GM21381 (cell line): ENCODE results near the gene EPHB1.
A peak's percentile ranks its signal among the peaks of the same experiment; 100 is the strongest.

Source experiments
- ATAC-seq: cut with Tn5 transposase; IDR thresholded peaks from one replicate; pipeline ENCODE4 v1.9.1; 2021; ENCODE audit warnings: mild to moderate bottlenecking, moderate library complexity; ENCODE audit not compliant: unreplicated experiment

EPHB1 gene

GRCh38 chr3:134877788-134878187 lies 82.7 kb downstream of the EPHB1 start:
- no peak for ATAC-seq

GRCh38 chr3:134879990-134880389 lies 84.9 kb downstream of the EPHB1 start:
- ATAC-seq = no peak

GRCh38 chr3:134880431-134880830 lies 85.4 kb downstream of the EPHB1 start:
- no peak for ATAC-seq

GRCh38 chr3:134881305-134881704 lies 86.2 kb downstream of the EPHB1 start:
- no peak for ATAC-seq

- no peak for ATAC-seq
Observed at GRCh38 chr3:134883697-134884385, 88.8 kb downstream of the EPHB1 start.

- peak; percentile 91 for ATAC-seq
Observed at GRCh38 chr3:134885877-134886621, 91.0 kb downstream of the EPHB1 start.

- no peak for ATAC-seq
Observed at GRCh38 chr3:134886991-134887390, 91.9 kb downstream of the EPHB1 start.

- ATAC-seq = no peak
Observed at GRCh38 chr3:134887536-134887935, 92.5 kb downstream of the EPHB1 start.

- no peak for ATAC-seq
Observed at GRCh38 chr3:134892326-134892725, 97.3 kb downstream of the EPHB1 start.

- no peak for ATAC-seq
Observed at GRCh38 chr3:134892761-134893160, 97.7 kb downstream of the EPHB1 start.

- ATAC-seq = no peak
Observed at GRCh38 chr3:134894533-134894932, 99.5 kb downstream of the EPHB1 start.

- no peak for ATAC-seq
Observed at GRCh38 chr3:134895181-134895580, 100.1 kb downstream of the EPHB1 start.

- ATAC-seq = no peak
Observed at GRCh38 chr3:134896141-134896540, 101.1 kb downstream of the EPHB1 start.

GRCh38 chr3:134896696-134897095 lies 101.6 kb downstream of the EPHB1 start:
- ATAC-seq = no peak

GRCh38 chr3:134897391-134898141 lies 102.5 kb downstream of the EPHB1 start:
- ATAC-seq = no peak

GRCh38 chr3:134898181-134898754 lies 103.2 kb downstream of the EPHB1 start:
- no peak for ATAC-seq

- no peak for ATAC-seq
Observed at GRCh38 chr3:134899786-134900185, 104.7 kb downstream of the EPHB1 start.

- no peak for ATAC-seq
Observed at GRCh38 chr3:134900482-134900881, 105.4 kb downstream of the EPHB1 start.

- no peak for ATAC-seq
Observed at GRCh38 chr3:134901461-134901860, 106.4 kb downstream of the EPHB1 start.

- peak; percentile 7 for ATAC-seq
Observed at GRCh38 chr3:134903837-134904236, 108.8 kb downstream of the EPHB1 start.

- ATAC-seq = peak; percentile 94
Observed at GRCh38 chr3:134904241-134904771, 109.2 kb downstream of the EPHB1 start.
